Smooth muscle cell (in vitro differentiated cells): ENCODE results near the gene PTAR1. TPM values are rescaled to one million over a fixed set of nuclear protein-coding genes. Genes with fewer than 3 reads are reported as not detected.
A peak's percentile ranks its signal among the peaks of the same experiment; 100 is the strongest.

Experiments
- DNase-seq: peaks from one replicate; lab custom pipeline; 2025; ENCODE audit not compliant: unreplicated experiment; lab: John Stamatoyannopoulos, UW
- H2AFZ ChIP-seq: fragments of 200-600 bp; sonication (generic); 2 replicates; pipeline ENCODE4 v1.6.0; 2016; ENCODE audit warnings: antibody characterized with exemption, low read depth, mild to moderate bottlenecking
- H3F3A ChIP-seq: fragments of 200-600 bp; sonication (generic); 2 replicates; pipeline ENCODE4 v1.6.0; 2017; ENCODE audit warnings: antibody characterized with exemption, low read depth
- H3K27ac ChIP-seq: fragments of 200-600 bp; sonication (generic); 2 replicates; pipeline ENCODE4 v1.5.1; 2016; ENCODE audit warnings: low read depth, mild to moderate bottlenecking
- H3K27me3 ChIP-seq: fragments of 200-600 bp; sonication (generic); 2 replicates; pipeline ENCODE4 v1.6.1; 2016; ENCODE audit warnings: low read depth, mild to moderate bottlenecking
- H3K36me3 ChIP-seq: fragments of 200-600 bp; sonication (generic); 2 replicates; pipeline ENCODE4 v1.5.1; 2016; ENCODE audit warnings: low read depth
- H3K4me1 ChIP-seq: fragments of 200-600 bp; sonication (generic); 2 replicates; pipeline ENCODE4 v1.5.1; 2016; ENCODE audit warnings: low read depth
- H3K4me2 ChIP-seq: fragments of 200-600 bp; sonication (generic); 2 replicates; pipeline ENCODE4 v1.6.0; 2016; ENCODE audit warnings: mild to moderate bottlenecking
- H3K4me3 ChIP-seq: fragments of 200-600 bp; sonication (generic); 2 replicates; pipeline ENCODE4 v1.5.1; 2016; ENCODE audit warnings: mild to moderate bottlenecking
- H3K79me2 ChIP-seq: fragments of 200-600 bp; sonication (generic); 2 replicates; pipeline ENCODE4 v1.6.0; 2016; ENCODE audit warnings: low read depth, mild to moderate bottlenecking
- H3K9ac ChIP-seq: fragments of 200-600 bp; sonication (generic); 2 replicates; pipeline ENCODE4 v1.6.0; 2016; ENCODE audit warnings: low read depth
- H3K9me3 ChIP-seq: fragments of 200-600 bp; sonication (generic); replicated peaks from 2 replicates; pipeline ENCODE4 v1.5.1; 2016; ENCODE audit warnings: low read depth
- H4K20me1 ChIP-seq: fragments of 200-600 bp; sonication (generic); 2 replicates; pipeline ENCODE4 v1.6.0; 2016; ENCODE audit warnings: low read depth
- WGBS: methylation state at CpG from one replicate; pipeline ENCODE4 v1.1.7; 2016; ENCODE audit warnings: low lambda C conversion rate; 5-methylcytosine and 5-hydroxymethylcytosine counted together
- polyA plus RNA-seq: library from polyadenylated mRNA; unstranded; fragments of >200 nt; fragmentation: Nextera tagmentation; extraction: Ambion mirVana; gene quantifications from 2 replicates; pipeline ENCODE4 v1.2.1, GENCODE V29; 2016
- total RNA-seq: library from RNA; depleted of rRNA; stranded (reverse); fragments of >200 nt; gene quantifications from 2 replicates; pipeline ENCODE4 v1.2.3, GENCODE V29; 2014
- TF ChIP-seq, protein P1 (sequence below): fragments of 200-600 bp; sonication (generic); IDR thresholded peaks from 2 replicates; pipeline ENCODE4 v1.5.1; 2017; ENCODE audit warnings: borderline replicate concordance, mild to moderate bottlenecking, antibody characterized with exemption; ENCODE audit not compliant: insufficient read depth, poor library complexity, severe bottlenecking

PTAR1 gene
- total and polyA plus RNA-seq, 2 experiments from 2014 or later: 6.8 to 98.8 TPM

DNA sequence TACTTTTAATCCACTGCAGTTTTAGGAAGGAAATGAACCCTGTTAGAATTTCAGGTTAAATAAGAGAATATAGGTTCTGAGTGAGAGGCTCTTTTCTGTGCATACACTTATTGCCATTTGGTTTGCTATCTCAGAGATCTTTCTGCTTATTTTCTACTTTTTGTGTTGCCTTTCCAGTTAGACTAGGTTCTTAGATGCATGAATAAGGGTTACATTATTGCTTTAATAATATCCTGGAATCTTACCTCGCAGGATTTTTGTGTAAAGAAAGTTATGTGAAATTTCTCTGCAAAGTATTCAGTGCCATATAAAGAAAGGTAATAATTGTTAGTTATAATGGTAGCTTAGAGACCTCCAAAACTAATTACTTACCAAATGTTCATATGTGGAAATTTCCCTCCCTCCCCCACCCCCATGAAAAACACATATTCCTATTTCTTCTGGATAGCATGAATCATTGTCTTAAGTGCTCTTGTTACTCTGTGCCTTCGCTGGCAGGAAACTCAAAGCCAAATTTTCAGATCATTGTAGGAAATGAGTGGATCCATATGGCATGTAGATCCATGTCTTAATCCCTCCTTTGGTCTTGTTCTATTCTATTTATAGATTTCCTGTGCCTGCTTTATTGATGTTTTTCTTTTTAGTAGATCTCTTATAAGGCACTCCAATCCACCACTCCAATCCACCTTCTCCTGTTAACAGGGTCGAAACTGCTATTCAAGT lies 84.9 kb downstream of the PTAR1 start:
- no peaks in the 10 kb centered on the region for H3K4me1 ChIP-seq
- no peaks in the 10 kb centered on the region for H3K9me3 ChIP-seq
- H3K27me3 ChIP-seq: no peaks in the 10 kb centered on the region
- H3K9ac ChIP-seq: no peak overlapping the region
- no peaks in the 10 kb centered on the region for H3K36me3 ChIP-seq
- H3K27ac ChIP-seq: peak overlapping the region; percentile 52
- H4K20me1 ChIP-seq: no peaks in the 10 kb centered on the region
- no peak overlapping the region for H3K4me3 ChIP-seq
- DNase-seq: no peak
- H3F3A ChIP-seq: peaks cover 18% of the 10 kb centered on the region
- WGBS: 39% methylated on average over 3 of the region's 3 CpGs
- H3K79me2 ChIP-seq: no peaks in the 10 kb centered on the region
- H2AFZ ChIP-seq: peak overlapping the region; percentile 48
- peak overlapping the region; percentile 59 for H3K4me2 ChIP-seq
- TF ChIP-seq, protein P1, sequence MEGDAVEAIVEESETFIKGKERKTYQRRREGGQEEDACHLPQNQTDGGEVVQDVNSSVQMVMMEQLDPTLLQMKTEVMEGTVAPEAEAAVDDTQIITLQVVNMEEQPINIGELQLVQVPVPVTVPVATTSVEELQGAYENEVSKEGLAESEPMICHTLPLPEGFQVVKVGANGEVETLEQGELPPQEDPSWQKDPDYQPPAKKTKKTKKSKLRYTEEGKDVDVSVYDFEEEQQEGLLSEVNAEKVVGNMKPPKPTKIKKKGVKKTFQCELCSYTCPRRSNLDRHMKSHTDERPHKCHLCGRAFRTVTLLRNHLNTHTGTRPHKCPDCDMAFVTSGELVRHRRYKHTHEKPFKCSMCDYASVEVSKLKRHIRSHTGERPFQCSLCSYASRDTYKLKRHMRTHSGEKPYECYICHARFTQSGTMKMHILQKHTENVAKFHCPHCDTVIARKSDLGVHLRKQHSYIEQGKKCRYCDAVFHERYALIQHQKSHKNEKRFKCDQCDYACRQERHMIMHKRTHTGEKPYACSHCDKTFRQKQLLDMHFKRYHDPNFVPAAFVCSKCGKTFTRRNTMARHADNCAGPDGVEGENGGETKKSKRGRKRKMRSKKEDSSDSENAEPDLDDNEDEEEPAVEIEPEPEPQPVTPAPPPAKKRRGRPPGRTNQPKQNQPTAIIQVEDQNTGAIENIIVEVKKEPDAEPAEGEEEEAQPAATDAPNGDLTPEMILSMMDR: no peak

DNA sequence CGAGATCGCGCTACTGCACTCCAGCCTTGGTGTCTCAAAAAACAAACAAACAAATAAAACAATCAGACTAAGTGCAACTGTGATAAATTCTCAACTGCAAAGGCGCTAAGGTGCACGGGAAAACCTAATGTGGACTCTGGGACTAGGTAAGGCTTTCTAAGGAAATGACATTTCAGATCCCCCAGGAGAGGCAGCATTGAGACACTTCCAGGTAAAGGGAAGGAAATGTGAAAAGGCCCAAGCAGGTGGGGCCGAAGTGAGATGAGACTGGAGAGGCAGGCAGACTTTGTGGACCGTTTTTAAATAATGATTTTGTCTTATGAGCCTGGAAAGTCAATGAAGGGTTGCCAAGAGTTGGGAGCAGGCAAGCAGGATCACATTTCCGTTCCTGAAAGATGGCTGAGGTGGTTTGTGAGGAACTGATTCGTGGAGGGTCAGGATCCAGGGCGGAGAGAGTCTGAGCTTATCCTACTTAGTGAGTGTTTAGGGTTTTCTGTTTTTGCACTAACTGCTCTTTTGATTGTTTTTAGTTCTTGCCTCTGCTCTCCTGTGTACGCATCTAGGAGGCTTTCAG lies 85.6 kb downstream of the PTAR1 start:
- Histone ChIP-seq H3K4me1 (no peaks in the 10 kb centered on the region), H3K4me2 (peak overlapping the region; percentile 91), H3K36me3 (no peaks in the 10 kb centered on the region), H3K27me3 (peaks cover 1% of the 10 kb centered on the region), H3K9ac (no peak overlapping the region), H2AFZ (peak overlapping the region; percentile 48), H4K20me1 (no peaks in the 10 kb centered on the region), H3K4me3 (no peak overlapping the region), H3F3A (peaks cover 18% of the 10 kb centered on the region), H3K27ac (peak overlapping the region; percentile 11), H3K79me2 (no peaks in the 10 kb centered on the region), H3K9me3 (no peaks in the 10 kb centered on the region)
- 76% methylated on average over 11 of the region's 11 CpGs for WGBS
- DNase-seq: no peak
- TF ChIP-seq, protein P1: no peak

DNA sequence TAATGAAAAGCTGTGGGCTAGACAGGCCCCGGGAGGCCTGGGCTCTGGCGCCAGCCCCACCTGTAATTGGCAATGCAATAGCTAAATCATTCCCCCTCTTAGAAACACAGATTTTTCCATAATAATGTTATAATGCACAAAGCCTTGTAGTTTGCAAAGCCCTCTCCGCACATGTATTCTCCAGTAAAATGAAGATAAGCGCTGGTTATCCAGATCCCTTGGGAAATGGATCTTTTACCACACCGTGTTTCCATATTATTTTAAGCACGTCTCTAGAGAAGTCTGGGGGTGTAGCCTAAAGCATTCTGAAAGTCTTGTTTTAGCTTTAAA lies 86.5 kb downstream of the PTAR1 start:
- no peaks in the 10 kb centered on the region for H3K9me3 ChIP-seq
- H2AFZ ChIP-seq: peak overlapping the region; percentile 95
- H3K9ac ChIP-seq: no peak overlapping the region
- no peak for DNase-seq
- no peaks in the 10 kb centered on the region for H3K79me2 ChIP-seq
- peaks cover 11% of the 10 kb centered on the region for H3K27me3 ChIP-seq
- H3K4me3 ChIP-seq: peak overlapping the region; percentile 68
- H3K36me3 ChIP-seq: no peaks in the 10 kb centered on the region
- H3F3A ChIP-seq: peaks cover 18% of the 10 kb centered on the region
- TF ChIP-seq, protein P1: no peak
- WGBS: 59% methylated on average over 6 of the region's 6 CpGs
- H3K4me2 ChIP-seq: peak overlapping the region; percentile 91
- H3K4me1 ChIP-seq: peaks cover under 1% of the 10 kb centered on the region
- no peaks in the 10 kb centered on the region for H4K20me1 ChIP-seq
- H3K27ac ChIP-seq: peak overlapping the region; percentile 2
